NCI-H345 treated with DMSO at 0.1 percent for 48 hours (cell line): Measurements from ENCODE around the gene ITGA2.

Experiments used
- DNase-seq: peaks from one replicate; lab custom pipeline; 2025; ENCODE audit not compliant: unreplicated experiment; lab: John Stamatoyannopoulos, UW

ITGA2 gene

GRCh38 chr5:53017794-53018391 lies 28.7 kb downstream of the ITGA2 start:
- no peak for DNase-seq

- DNase-seq, result no peak
Measured at GRCh38 chr5:53019320-53019719, 30.2 kb downstream of the ITGA2 start.

GRCh38 chr5:53022930-53023511 lies 33.9 kb downstream of the ITGA2 start:
- no peak for DNase-seq

- DNase-seq, result no peak
Measured at GRCh38 chr5:53023969-53024368, 34.8 kb downstream of the ITGA2 start.

- DNase-seq, result no peak
Measured at GRCh38 chr5:53024535-53024934, 35.4 kb downstream of the ITGA2 start.

- DNase-seq, result no peak
Measured at GRCh38 chr5:53025487-53025886, 36.3 kb downstream of the ITGA2 start.

- DNase-seq, result no peak
Measured at GRCh38 chr5:53027913-53028312, 38.8 kb downstream of the ITGA2 start.

GRCh38 chr5:53029608-53030007 lies 40.5 kb downstream of the ITGA2 start:
- no peak for DNase-seq

GRCh38 chr5:53030893-53031292 lies 41.7 kb downstream of the ITGA2 start:
- no peak for DNase-seq

GRCh38 chr5:53031695-53032096 lies 42.5 kb downstream of the ITGA2 start:
- no peak for DNase-seq

- no peak for DNase-seq
Measured at GRCh38 chr5:53032188-53032587, 43.0 kb downstream of the ITGA2 start.

GRCh38 chr5:53034832-53035231 lies 45.7 kb downstream of the ITGA2 start:
- DNase-seq, result no peak

- DNase-seq, result no peak
Measured at GRCh38 chr5:53035868-53036381, 46.8 kb downstream of the ITGA2 start.

GRCh38 chr5:53037141-53037859 lies 48.1 kb downstream of the ITGA2 start:
- no peak for DNase-seq

GRCh38 chr5:53038196-53038847 lies 49.2 kb downstream of the ITGA2 start:
- DNase-seq, result no peak

- no peak for DNase-seq
Measured at GRCh38 chr5:53039855-53040254, 50.7 kb downstream of the ITGA2 start.

GRCh38 chr5:53041071-53041692 lies 52.0 kb downstream of the ITGA2 start:
- DNase-seq, result no peak

- DNase-seq, result no peak
Measured at GRCh38 chr5:53041740-53042139, 52.6 kb downstream of the ITGA2 start.

GRCh38 chr5:53045263-53045662 lies 56.1 kb downstream of the ITGA2 start:
- no peak for DNase-seq

GRCh38 chr5:53048248-53048647 lies 59.1 kb downstream of the ITGA2 start:
- no peak for DNase-seq

GRCh38 chr5:53052499-53052898 lies 63.3 kb downstream of the ITGA2 start:
- DNase-seq, result no peak
